Naive thymus-derived CD4-positive, alpha-beta T cell (primary cell): ENCODE measurements around the gene SBK2. TPM values are rescaled to one million over a fixed set of nuclear protein-coding genes. Genes with fewer than 3 reads are reported as not detected.
"Not testable (repeated sequence)": the region's sequence is repeated elsewhere in the genome, so short reads cannot be mapped to it uniquely, and the experiment has no call there.

Experiments used
- ATAC-seq: fragments of 150-1000 bp; cut with Tn5 transposase; 2 replicates; pipeline ENCODE4 v1.10.0; 2021; ENCODE audit warnings: mild to moderate bottlenecking, moderate library complexity
- CTCF ChIA-PET: fragments of 350-600 bp; sonication (Branson Sonifier 250); formaldehyde crosslinking; loops from one replicate; lab custom pipeline; 2021; ENCODE audit warnings: antibody characterized with exemption; lab: Charles Lee
- POLR2A ChIA-PET: fragments of 350-600 bp; sonication (Branson Sonifier 250); formaldehyde crosslinking; loops from one replicate; lab custom pipeline; 2021; ENCODE audit warnings: antibody characterized with exemption, inconsistent platforms; lab: Charles Lee
- DNase-seq, 9 donors: peaks; one replicate each; pipeline versions ENCODE4 v3.0.0 to v3.0.0-alpha.2; 2020 to 2022; ENCODE audit warnings: mixed read lengths in 1 of 9
- H3K27ac ChIP-seq: one replicate; pipeline ENCODE4 v1.7.0; 2013; ENCODE audit warnings: mild to moderate bottlenecking, low read depth, low read length, moderate library complexity
- H3K27me3 ChIP-seq, 2 donors: one replicate each; pipeline ENCODE4 v1.7.0; 2013; ENCODE audit warnings: low read length in 2 of 2, mild to moderate bottlenecking in 2 of 2, moderate library complexity in 2 of 2; ENCODE audit not compliant: control insufficient read depth in 2 of 2, insufficient read depth in 2 of 2
- H3K36me3 ChIP-seq, 3 experiments: 1 replicate in 2 of 3; 2 replicates in 1 of 3; pipeline ENCODE4 v1.7.0; 2013; ENCODE audit warnings: low read length in 3 of 3, mild to moderate bottlenecking in 3 of 3, moderate library complexity in 1 of 3; ENCODE audit not compliant: insufficient read depth in 3 of 3, control insufficient read depth in 2 of 3
- H3K4me1 ChIP-seq, 2 donors: one replicate each; pipeline ENCODE4 v1.7.0; 2013; ENCODE audit warnings: low read length in 2 of 2, mild to moderate bottlenecking in 2 of 2, moderate library complexity in 1 of 2; ENCODE audit not compliant: control insufficient read depth in 2 of 2, insufficient read depth in 2 of 2
- H3K4me3 ChIP-seq: 2 replicates; pipeline ENCODE4 v1.7.0; 2013; ENCODE audit warnings: mild to moderate bottlenecking, low read length
- H3K9me3 ChIP-seq, 3 experiments: 1 replicate in 2 of 3; 2 replicates in 1 of 3; pipeline ENCODE4 v1.7.0; 2013; ENCODE audit warnings: low read length in 3 of 3; ENCODE audit not compliant: control insufficient read depth in 2 of 3
- H3K27ac Mint-ChIP-seq, 9 donors: one replicate each; pipeline ENCODE4 v1.8.0; 2020 to 2022; ENCODE audit warnings: mixed read lengths in 9 of 9, mild to moderate bottlenecking in 8 of 9, moderate library complexity in 5 of 9, inconsistent platforms in 2 of 9
- H3K27me3 Mint-ChIP-seq, 5 donors: one replicate each; pipeline ENCODE4 v1.8.0; 2021 to 2022; ENCODE audit warnings: mixed read lengths in 5 of 5, mild to moderate bottlenecking in 1 of 5
- H3K36me3 Mint-ChIP-seq, 5 donors: one replicate each; pipeline ENCODE4 v1.8.0; 2020 to 2022; ENCODE audit warnings: mixed read lengths in 5 of 5, mild to moderate bottlenecking in 3 of 5, inconsistent platforms in 1 of 5
- H3K4me1 Mint-ChIP-seq, 7 donors: one replicate each; pipeline ENCODE4 v1.8.0; 2020 to 2022; ENCODE audit warnings: mixed read lengths in 7 of 7, mild to moderate bottlenecking in 3 of 7, inconsistent platforms in 1 of 7
- H3K4me3 Mint-ChIP-seq, 10 donors: one replicate each; pipeline ENCODE4 v1.8.0; 2020 to 2022; ENCODE audit warnings: mild to moderate bottlenecking in 10 of 10, mixed read lengths in 10 of 10, moderate library complexity in 6 of 10, inconsistent platforms in 2 of 10
- H3K9me3 Mint-ChIP-seq, 11 donors: one replicate each; pipeline ENCODE4 v1.8.0; 2020 to 2022; ENCODE audit warnings: mixed read lengths in 11 of 11, mild to moderate bottlenecking in 4 of 11, inconsistent platforms in 1 of 11, moderate library complexity in 1 of 11
- intact Hi-C, 2 donors: fragments of 100-400 bp; cut with micrococcal nuclease; formaldehyde crosslinking; loops; one replicate each; pipeline ENCODE4 v1.15.1; 2023
- polyA plus RNA-seq, 2 donors: library from polyadenylated mRNA; unstranded; fragments of 300-500 nt; fragmentation: Illumina TruSeq; gene quantifications; one replicate each; pipeline ENCODE4 v1.2.3, GENCODE V29; 2021
- total RNA-seq, 6 experiments: library from RNA in 5 of 6; stranded (reverse) in 5 of 6; gene quantifications; 1 replicate in 5 of 6; 2 replicates in 1 of 6; pipeline ENCODE4 v1.2.3 and lab custom pipeline; 2021 to 2026

Gene SBK2
- total and polyA plus RNA-seq, 7 experiments from 2014 or later: not detected

GRCh38 chr19:55535173-55535964 is 1.6 kb downstream of the SBK2 start:
- H3K4me1 ChIP-seq: no peaks in the 10 kb centered on the region
- CTCF ChIA-PET: interaction anchor here (0.6 kb wide), 2 partner anchors 1192 to 1334 kb away, joined by 3 read pairs; no protein-coding TSS in a partner anchor
- H3K4me3 ChIP-seq: no peak overlapping the region
- H3K9me3 ChIP-seq: no peaks in the 10 kb centered on the region
- Mint-ChIP-seq H3K4me3 (no peak overlapping the region), H3K36me3 (no peaks in the 10 kb centered on the region), H3K4me1 (no peaks in the 10 kb centered on the region), H3K9me3 (no peaks in the 10 kb centered on the region), H3K27ac (no peak overlapping the region), H3K27me3 (no peaks in the 10 kb centered on the region)
- H3K27ac ChIP-seq: no peak overlapping the region
- intact Hi-C loops: no loop called here
- DNase-seq: no peak
- H3K27me3 ChIP-seq: no peaks in the 10 kb centered on the region
- no peak for ATAC-seq
- H3K36me3 ChIP-seq: no peaks in the 10 kb centered on the region
- POLR2A ChIA-PET: interaction anchor here (1.0 kb wide), 1 partner anchor 419 kb away, joined by 3 read pairs; no protein-coding TSS in a partner anchor

GRCh38 chr19:55534280-55534679 is 2.7 kb downstream of the SBK2 start:
- H3K27me3 Mint-ChIP-seq, H3K4me1 ChIP-seq, H3K9me3 ChIP-seq, H3K27me3 ChIP-seq, ATAC-seq, intact Hi-C loops, H3K4me1 Mint-ChIP-seq, H3K4me3 ChIP-seq, H3K36me3 ChIP-seq, H3K4me3 Mint-ChIP-seq, H3K27ac ChIP-seq, DNase-seq, H3K36me3 Mint-ChIP-seq, CTCF ChIA-PET, POLR2A ChIA-PET, H3K9me3 Mint-ChIP-seq: not testable (repeated sequence)
- peak overlapping the region in 1 of 9 donors; percentile 54 for H3K27ac Mint-ChIP-seq

GRCh38 chr19:55530996-55531395 is 5.9 kb downstream of the SBK2 start:
- no peak overlapping the region for H3K27ac Mint-ChIP-seq
- H3K36me3 ChIP-seq: no peaks in the 10 kb centered on the region
- CTCF ChIA-PET: no interaction called here
- no peaks in the 10 kb centered on the region for H3K4me1 Mint-ChIP-seq
- H3K36me3 Mint-ChIP-seq: no peaks in the 10 kb centered on the region
- no peak overlapping the region for H3K4me3 Mint-ChIP-seq
- no peaks in the 10 kb centered on the region for H3K27me3 Mint-ChIP-seq
- H3K9me3 Mint-ChIP-seq: no peaks in the 10 kb centered on the region
- no peak overlapping the region for H3K4me3 ChIP-seq
- no peaks in the 10 kb centered on the region for H3K9me3 ChIP-seq
- H3K27me3 ChIP-seq: no peaks in the 10 kb centered on the region
- H3K27ac ChIP-seq: no peak overlapping the region
- no peaks in the 10 kb centered on the region for H3K4me1 ChIP-seq
- no peak for DNase-seq
- no peak for ATAC-seq
- intact Hi-C loops: no loop called here
- POLR2A ChIA-PET: no interaction called here

DNA sequence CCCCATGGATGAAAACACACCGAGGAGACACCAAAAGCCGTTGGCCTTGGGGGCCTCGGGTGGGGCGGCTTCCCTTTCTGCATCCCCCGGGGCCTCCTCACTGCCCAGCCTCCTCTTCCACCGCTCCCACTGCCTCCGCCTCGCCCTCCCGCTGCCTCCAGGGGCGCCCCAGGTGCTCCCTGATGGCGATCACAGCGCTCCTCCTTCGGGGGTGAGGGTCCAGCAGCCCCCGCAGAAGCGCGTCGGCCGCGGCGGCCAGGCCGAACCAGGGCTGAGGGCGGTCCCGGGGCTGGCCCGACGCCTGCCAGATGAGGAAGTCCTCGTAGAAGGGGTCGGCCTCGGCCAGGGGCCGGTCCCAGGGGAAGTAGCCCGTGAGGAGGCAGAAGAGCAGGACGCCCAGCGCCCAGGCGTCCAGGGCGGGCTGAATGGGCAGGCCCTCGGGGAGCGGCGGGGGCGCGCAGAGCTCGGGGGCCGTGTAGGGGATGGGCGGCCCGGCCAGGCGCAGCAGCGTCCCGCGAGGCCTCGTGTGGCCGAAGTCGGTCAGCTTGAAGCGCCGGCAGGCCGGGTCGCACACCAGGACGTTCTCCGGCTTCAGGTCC is 7.2 kb downstream of the SBK2 start:
- Histone ChIP-seq H3K27ac (no peak overlapping the region), H3K4me3 (no peak overlapping the region), H3K27me3 (no peaks in the 10 kb centered on the region), H3K9me3 (no peaks in the 10 kb centered on the region), H3K36me3 (no peaks in the 10 kb centered on the region), H3K4me1 (no peaks in the 10 kb centered on the region)
- H3K9me3 Mint-ChIP-seq: no peaks in the 10 kb centered on the region
- H3K36me3 Mint-ChIP-seq: no peaks in the 10 kb centered on the region
- H3K27me3 Mint-ChIP-seq: peaks cover 0 to 4% (median 0%) of the 10 kb centered on the region in 5 donors
- DNase-seq (no peak), ATAC-seq (no peak)
- no peak overlapping the region for H3K27ac Mint-ChIP-seq
- H3K4me1 Mint-ChIP-seq: no peaks in the 10 kb centered on the region
- POLR2A ChIA-PET: no interaction called here
- H3K4me3 Mint-ChIP-seq: no peak overlapping the region
- CTCF ChIA-PET: no interaction called here
- intact Hi-C loops: no loop called here

GRCh38 chr19:55528030-55528803 is 8.7 kb downstream of the SBK2 start:
- no peak overlapping the region for H3K4me3 ChIP-seq
- no peaks in the 10 kb centered on the region for H3K27me3 ChIP-seq
- H3K4me3 Mint-ChIP-seq: no peak overlapping the region
- no peaks in the 10 kb centered on the region for H3K36me3 ChIP-seq
- H3K4me1 Mint-ChIP-seq: no peaks in the 10 kb centered on the region
- H3K9me3 ChIP-seq: no peaks in the 10 kb centered on the region
- no peaks in the 10 kb centered on the region for H3K4me1 ChIP-seq
- no peak overlapping the region for H3K27ac Mint-ChIP-seq
- CTCF ChIA-PET: interaction anchor here (1.1 kb wide), 1 partner anchor 45 kb away, joined by 3 read pairs; no protein-coding TSS in a partner anchor
- intact Hi-C loops: no loop called here
- no peak for DNase-seq
- no peaks in the 10 kb centered on the region for H3K9me3 Mint-ChIP-seq
- POLR2A ChIA-PET: no interaction called here
- H3K27me3 Mint-ChIP-seq: peaks cover 0 to 9% (median 3%) of the 10 kb centered on the region in 5 donors
- no peak overlapping the region for H3K27ac ChIP-seq
- no peak for ATAC-seq
- H3K36me3 Mint-ChIP-seq: no peaks in the 10 kb centered on the region

DNA sequence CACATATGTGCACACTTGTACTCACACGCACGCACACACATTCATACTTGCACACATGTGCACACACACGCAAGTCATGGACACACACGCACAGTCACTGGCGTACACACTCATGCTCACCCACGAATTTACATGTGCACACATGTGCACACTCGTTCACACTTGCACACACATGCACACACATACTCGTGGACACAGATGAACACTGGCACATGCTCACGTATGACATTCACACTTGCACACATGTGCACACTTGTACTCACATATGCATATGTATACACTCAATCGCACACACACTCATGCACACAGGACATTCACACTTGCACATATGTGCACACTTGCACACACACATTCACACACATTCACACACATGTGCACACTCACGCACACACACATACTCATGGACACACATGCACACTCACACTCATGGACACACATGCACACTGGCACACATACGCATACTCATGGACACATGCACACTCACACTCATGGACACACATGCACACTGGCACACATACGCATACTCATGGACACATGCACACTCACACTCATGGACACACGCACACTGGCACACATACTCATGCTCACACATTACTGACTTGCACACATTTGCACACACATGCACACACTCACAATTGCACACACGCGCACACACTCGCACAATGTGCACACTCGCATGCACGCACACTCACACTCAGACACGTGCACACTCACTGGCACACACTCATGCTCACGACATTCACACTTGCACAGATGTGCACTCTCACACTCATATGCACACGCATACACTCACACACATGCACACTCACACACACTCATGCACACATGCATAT is 9.5 kb downstream of the SBK2 start:
- Histone ChIP-seq H3K4me3 (no peak overlapping the region), H3K27ac (no peak overlapping the region), H3K9me3 (no peaks in the 10 kb centered on the region), H3K27me3 (no peaks in the 10 kb centered on the region), H3K36me3 (no peaks in the 10 kb centered on the region), H3K4me1 (no peaks in the 10 kb centered on the region)
- H3K27ac Mint-ChIP-seq: no peak overlapping the region
- ChIA-PET POLR2A (no interaction called here), CTCF (no interaction called here)
- no peaks in the 10 kb centered on the region for H3K9me3 Mint-ChIP-seq
- no peak overlapping the region for H3K4me3 Mint-ChIP-seq
- no peaks in the 10 kb centered on the region for H3K4me1 Mint-ChIP-seq
- H3K36me3 Mint-ChIP-seq: no peaks in the 10 kb centered on the region
- peaks cover 0 to 9% (median 3%) of the 10 kb centered on the region in 5 donors for H3K27me3 Mint-ChIP-seq
- intact Hi-C loops: no loop called here
- DNase-seq: no peak
- no peak for ATAC-seq
